ENCODE measurements around the gene ARHGEF16. TPM values are rescaled to one million over a fixed set of nuclear protein-coding genes. Genes with fewer than 3 reads are reported as not detected.

The ARHGEF16 gene
- total RNA-seq, 1 donor from 2014 or later = 20.3 TPM

DNA sequence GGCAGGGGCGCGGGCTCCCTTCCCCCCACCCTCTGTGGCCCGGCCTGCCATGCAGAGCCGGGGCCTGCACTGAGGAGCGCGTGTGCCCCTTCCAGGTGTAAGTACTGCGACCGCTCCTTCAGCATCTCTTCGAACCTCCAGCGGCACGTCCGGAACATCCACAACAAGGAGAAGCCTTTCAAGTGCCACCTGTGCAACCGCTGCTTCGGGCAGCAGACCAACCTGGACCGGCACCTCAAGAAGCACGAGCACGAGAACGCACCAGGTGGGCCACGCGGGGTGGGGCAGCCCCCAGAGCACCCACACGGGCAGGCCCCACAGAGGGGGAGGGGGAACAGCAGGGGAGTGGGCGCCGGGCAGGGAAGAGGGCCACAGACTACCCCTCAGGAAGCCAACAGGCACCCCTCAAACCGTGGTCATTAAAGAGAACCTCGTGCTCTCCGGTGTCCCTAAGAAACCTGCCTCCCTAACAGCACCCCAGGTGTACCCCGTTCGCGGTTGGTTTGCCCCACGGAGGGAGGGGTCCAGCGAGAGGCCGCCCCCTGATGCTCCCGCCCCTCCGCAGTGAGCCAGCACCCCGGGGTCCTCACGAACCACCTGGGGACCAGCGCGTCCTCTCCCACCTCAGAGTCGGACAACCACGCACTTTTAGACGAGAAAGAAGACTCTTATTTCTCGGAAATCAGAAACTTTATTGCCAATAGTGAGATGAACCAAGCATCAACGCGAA lies 28.8 kb upstream of the ARHGEF16 start:
- DNase-seq (ENCODE audit: low spot score in 2 of 2, unreplicated experiment in 2 of 2) = no peak
- TF ChIP-seq, protein P1, sequence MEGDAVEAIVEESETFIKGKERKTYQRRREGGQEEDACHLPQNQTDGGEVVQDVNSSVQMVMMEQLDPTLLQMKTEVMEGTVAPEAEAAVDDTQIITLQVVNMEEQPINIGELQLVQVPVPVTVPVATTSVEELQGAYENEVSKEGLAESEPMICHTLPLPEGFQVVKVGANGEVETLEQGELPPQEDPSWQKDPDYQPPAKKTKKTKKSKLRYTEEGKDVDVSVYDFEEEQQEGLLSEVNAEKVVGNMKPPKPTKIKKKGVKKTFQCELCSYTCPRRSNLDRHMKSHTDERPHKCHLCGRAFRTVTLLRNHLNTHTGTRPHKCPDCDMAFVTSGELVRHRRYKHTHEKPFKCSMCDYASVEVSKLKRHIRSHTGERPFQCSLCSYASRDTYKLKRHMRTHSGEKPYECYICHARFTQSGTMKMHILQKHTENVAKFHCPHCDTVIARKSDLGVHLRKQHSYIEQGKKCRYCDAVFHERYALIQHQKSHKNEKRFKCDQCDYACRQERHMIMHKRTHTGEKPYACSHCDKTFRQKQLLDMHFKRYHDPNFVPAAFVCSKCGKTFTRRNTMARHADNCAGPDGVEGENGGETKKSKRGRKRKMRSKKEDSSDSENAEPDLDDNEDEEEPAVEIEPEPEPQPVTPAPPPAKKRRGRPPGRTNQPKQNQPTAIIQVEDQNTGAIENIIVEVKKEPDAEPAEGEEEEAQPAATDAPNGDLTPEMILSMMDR (IDR thresholded peaks at IDR 0.05; ENCODE audit: unreplicated experiment) = no peak
- Mint-ChIP-seq H3K9me3 (no peaks in the 10 kb centered on the region), H3K4me3 (no peak overlapping the region), H3K27me3 (ENCODE audit: low read depth) (peaks cover 26% of the 10 kb centered on the region), H3K36me3 (no peaks in the 10 kb centered on the region), H3K27ac (no peak overlapping the region), H3K4me1 (no peaks in the 10 kb centered on the region)

DNA sequence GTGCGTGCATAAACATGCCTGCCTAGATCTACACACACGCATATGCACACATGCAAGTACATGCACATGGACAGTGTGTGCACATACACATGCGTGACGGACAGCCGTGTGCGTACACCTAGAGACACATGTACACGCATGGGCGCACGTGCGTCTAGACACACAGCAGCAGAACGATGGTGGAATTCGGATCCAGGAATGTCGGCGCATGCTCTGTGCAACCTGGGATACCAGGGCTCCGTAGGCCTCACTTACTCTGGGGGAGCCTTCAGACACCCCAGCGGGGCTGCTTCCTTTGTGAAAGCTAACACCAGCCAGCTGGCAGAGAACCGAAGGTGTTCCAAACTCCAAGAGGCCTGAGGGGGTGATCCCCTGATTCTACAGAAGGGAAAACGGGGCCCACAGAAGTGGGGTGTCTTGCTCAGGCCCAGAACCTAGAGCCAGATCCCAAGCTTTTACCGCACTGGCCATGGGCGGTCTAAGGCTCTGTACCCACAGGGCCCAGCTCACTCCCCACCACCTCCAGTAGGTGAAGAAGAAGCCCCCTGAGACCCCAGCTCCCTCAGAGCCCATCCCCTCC lies 27.4 kb upstream of the ARHGEF16 start:
- TF ChIP-seq, protein P1 (IDR thresholded peaks at IDR 0.05; ENCODE audit: unreplicated experiment) = no peak
- DNase-seq (ENCODE audit: low spot score in 2 of 2, unreplicated experiment in 2 of 2) = no peak

DNA sequence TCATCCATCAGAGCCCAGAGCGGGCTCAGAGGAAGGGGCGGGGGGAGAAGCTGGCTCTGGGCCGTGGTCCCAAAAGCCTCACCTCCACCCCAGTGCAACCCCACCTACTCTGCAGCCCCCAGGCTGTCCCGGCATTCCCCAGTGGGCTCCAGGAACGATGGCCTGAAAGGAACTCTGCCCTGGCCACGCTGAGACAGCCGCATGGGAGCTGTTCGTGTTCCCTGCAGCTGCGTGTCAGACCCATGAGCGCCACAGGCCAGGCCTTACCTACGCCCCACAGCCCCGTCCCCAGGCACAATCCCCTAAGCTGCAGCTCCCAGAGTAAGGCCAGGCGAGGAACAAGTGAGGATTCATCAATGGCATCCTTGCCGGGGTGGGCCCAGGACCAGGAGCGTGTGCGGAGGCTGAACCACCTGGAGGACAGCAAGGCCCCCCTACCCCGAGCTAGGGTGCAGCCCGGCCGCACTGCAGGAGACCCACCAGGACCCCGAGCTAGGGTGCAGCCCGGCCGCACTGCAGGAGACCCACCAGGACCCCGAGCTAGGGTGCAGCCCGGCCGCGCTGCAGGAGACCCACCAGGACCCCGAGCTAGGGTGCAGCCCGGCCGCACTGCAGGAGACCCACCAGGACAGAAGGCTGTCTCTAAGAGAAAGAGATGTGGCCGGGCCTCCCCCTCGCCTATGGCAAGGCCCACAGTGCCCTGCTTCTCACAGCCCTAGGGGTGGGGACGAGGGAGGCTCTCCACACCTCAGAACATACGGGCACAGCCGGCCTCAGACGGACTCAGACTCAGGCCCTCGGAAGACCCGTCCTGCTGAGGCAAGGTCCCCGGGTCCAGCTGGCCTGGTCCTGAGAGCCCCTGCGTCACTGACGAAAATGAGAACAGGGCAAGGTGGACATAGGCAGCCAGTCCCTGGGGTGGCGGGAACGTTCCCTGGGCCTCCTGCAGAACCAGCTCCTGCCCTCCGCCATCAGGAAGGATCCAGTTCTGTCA lies 26.5 kb upstream of the ARHGEF16 start:
- no peak for DNase-seq (ENCODE audit: low spot score in 2 of 2, unreplicated experiment in 2 of 2)
- Mint-ChIP-seq H3K27ac (no peak overlapping the region), H3K4me3 (no peak overlapping the region), H3K9me3 (no peaks in the 10 kb centered on the region), H3K4me1 (no peaks in the 10 kb centered on the region), H3K27me3 (ENCODE audit: low read depth) (peaks cover 6% of the 10 kb centered on the region), H3K36me3 (no peaks in the 10 kb centered on the region)
- TF ChIP-seq, protein P1 (IDR thresholded peaks at IDR 0.05; ENCODE audit: unreplicated experiment) = no peak

More for the DNA sequence above, 27.4 kb upstream of the ARHGEF16 start:
- Mint-ChIP-seq H3K27me3 (ENCODE audit: low read depth) (peaks cover 12% of the 10 kb centered on the region), H3K9me3 (no peaks in the 10 kb centered on the region), H3K36me3 (no peaks in the 10 kb centered on the region), H3K27ac (no peak overlapping the region), H3K4me3 (no peak overlapping the region), H3K4me1 (no peaks in the 10 kb centered on the region)

DNA sequence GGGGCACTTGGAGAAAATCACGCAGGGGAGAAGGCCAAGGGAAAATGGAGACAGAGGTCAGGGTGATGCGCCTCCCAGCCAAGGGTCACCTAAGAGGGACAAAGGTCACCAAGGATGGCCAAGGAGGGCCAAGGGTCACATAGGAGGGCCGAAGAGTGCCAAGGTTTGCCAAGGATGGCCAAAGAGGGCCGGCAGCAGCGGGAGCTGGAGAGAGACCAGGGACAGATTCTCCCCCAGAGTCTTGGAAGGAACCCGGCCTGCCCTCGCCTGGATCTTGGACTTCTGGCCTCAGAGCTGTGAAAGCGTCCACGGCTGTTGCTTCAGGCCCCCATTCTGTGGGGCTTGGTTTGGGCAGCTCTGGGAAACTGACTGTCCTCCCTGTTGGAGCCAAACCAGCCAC lies 25.6 kb upstream of the ARHGEF16 start:
- DNase-seq (ENCODE audit: low spot score in 2 of 2, unreplicated experiment in 2 of 2) = no peak
- H3K9me3 Mint-ChIP-seq = no peaks in the 10 kb centered on the region

DNA sequence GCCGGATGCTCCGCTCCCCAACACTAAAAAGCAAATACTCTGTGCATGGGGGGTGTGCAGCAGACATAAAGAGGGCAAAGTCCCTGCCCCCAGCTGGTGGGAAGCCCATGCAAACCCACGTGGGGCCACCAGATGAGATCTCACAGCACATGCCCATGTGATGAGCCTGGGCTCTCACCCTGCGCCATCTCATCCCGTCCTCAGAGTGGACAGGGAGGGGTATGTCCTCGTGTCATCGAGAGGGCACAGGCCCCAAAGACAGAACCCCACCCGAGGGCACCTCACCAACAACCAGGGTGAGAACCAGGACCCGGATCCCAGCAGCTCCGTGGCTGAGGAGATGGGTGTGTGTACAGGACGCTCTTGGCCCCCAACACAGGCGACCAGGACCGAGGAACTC lies 25.1 kb upstream of the ARHGEF16 start:
- H3K4me1 Mint-ChIP-seq = no peaks in the 10 kb centered on the region
- no peaks in the 10 kb centered on the region for H3K36me3 Mint-ChIP-seq
- DNase-seq (ENCODE audit: low spot score in 2 of 2, unreplicated experiment in 2 of 2) = no peak
- H3K9me3 Mint-ChIP-seq = no peaks in the 10 kb centered on the region
- TF ChIP-seq, protein P1 (IDR thresholded peaks at IDR 0.05; ENCODE audit: unreplicated experiment) = no peak
- no peak overlapping the region for H3K4me3 Mint-ChIP-seq
- H3K27ac Mint-ChIP-seq = no peak overlapping the region
- H3K27me3 Mint-ChIP-seq (ENCODE audit: low read depth) = peaks cover 4% of the 10 kb centered on the region

More for the DNA sequence above, 25.6 kb upstream of the ARHGEF16 start:
- no peaks in the 10 kb centered on the region for H3K36me3 Mint-ChIP-seq
- no peak overlapping the region for H3K27ac Mint-ChIP-seq
- no peak overlapping the region for H3K4me3 Mint-ChIP-seq
- TF ChIP-seq, protein P1 (IDR thresholded peaks at IDR 0.05; ENCODE audit: unreplicated experiment) = no peak
- H3K27me3 Mint-ChIP-seq (ENCODE audit: low read depth) = peaks cover 6% of the 10 kb centered on the region
- H3K4me1 Mint-ChIP-seq = no peaks in the 10 kb centered on the region
